Keratinocyte (primary cell): ENCODE measurements around the gene AFG1L. TPM values are rescaled to one million over a fixed set of nuclear protein-coding genes. Genes with fewer than 3 reads are reported as not detected.

ENCODE experiments used
- DNase-seq: peaks from one replicate; pipeline ENCODE4 v3.0.0-alpha.2; 2011; ENCODE audit warnings: low read depth, missing footprints, low spot score
- FAIRE-seq: peaks from 2 replicates; lab custom pipeline; 2011; peaks lifted over from hg19 to GRCh38; lab: Jason Lieb, UNC
- H2AFZ ChIP-seq: 2 replicates; pipeline ENCODE4 v1.6.0; 2012; ENCODE audit warnings: low read length, control low read depth, inconsistent platforms; ENCODE audit not compliant: control insufficient read depth
- H3K27ac ChIP-seq: 2 replicates; pipeline ENCODE4 v1.5.1; 2011; ENCODE audit warnings: low read length; ENCODE audit not compliant: control insufficient read depth, insufficient read depth
- H3K27me3 ChIP-seq: 3 replicates; pipeline ENCODE4 v1.6.0; 2011; ENCODE audit warnings: low read length; ENCODE audit not compliant: control insufficient read depth, insufficient read depth; ENCODE audit errors: extremely low read depth
- H3K36me3 ChIP-seq, 2 experiments: 2 replicates in 1 of 2; 3 replicates in 1 of 2; pipeline ENCODE4 v1.5.1; 2011; ENCODE audit warnings: low read length in 2 of 2, mild to moderate bottlenecking in 1 of 2; ENCODE audit not compliant: control insufficient read depth in 2 of 2, insufficient read depth in 2 of 2; ENCODE audit errors: extremely low read depth in 1 of 2
- H3K4me1 ChIP-seq: 3 replicates; pipeline ENCODE4 v1.5.1; 2011; ENCODE audit warnings: low read length; ENCODE audit not compliant: control insufficient read depth, insufficient read depth; ENCODE audit errors: extremely low read depth
- H3K4me2 ChIP-seq: 3 replicates; pipeline ENCODE4 v1.6.0; 2011; ENCODE audit warnings: low read depth, low read length; ENCODE audit not compliant: control insufficient read depth, insufficient read depth; ENCODE audit errors: extremely low read depth
- H3K4me3 ChIP-seq, 3 experiments: fragments of 200-600 bp in 1 of 3; sonication (generic) in 1 of 3; 2 replicates in 2 of 3; 3 replicates in 1 of 3; pipeline ENCODE4 v1.5.1; 2011 to 2016; ENCODE audit warnings: low read length in 3 of 3, mild to moderate bottlenecking in 3 of 3, control low read depth in 2 of 3, inconsistent platforms in 1 of 3, low read depth in 1 of 3, mixed read lengths in 1 of 3, mixed run types in 1 of 3, moderate library complexity in 1 of 3; ENCODE audit not compliant: control insufficient read depth in 2 of 3, insufficient read depth in 2 of 3; ENCODE audit errors: extremely low read depth in 1 of 3
- H3K79me2 ChIP-seq: 2 replicates; pipeline ENCODE4 v1.6.0; 2012; ENCODE audit warnings: low read length; ENCODE audit not compliant: control insufficient read depth, insufficient read depth
- H3K9ac ChIP-seq: 3 replicates; pipeline ENCODE4 v1.6.0; 2011; ENCODE audit warnings: low read length; ENCODE audit not compliant: control insufficient read depth, insufficient read depth; ENCODE audit errors: extremely low read depth
- H3K9me1 ChIP-seq: 3 replicates; pipeline ENCODE4 v1.6.0; 2011; ENCODE audit warnings: low read length; ENCODE audit not compliant: control insufficient read depth, insufficient read depth; ENCODE audit errors: extremely low read depth
- H3K9me3 ChIP-seq: 2 replicates; pipeline ENCODE4 v1.5.1; 2012; ENCODE audit warnings: low read depth, low read length; ENCODE audit not compliant: control insufficient read depth
- H4K20me1 ChIP-seq: 3 replicates; pipeline ENCODE4 v1.6.0; 2011; ENCODE audit warnings: low read length; ENCODE audit not compliant: control insufficient read depth, insufficient read depth; ENCODE audit errors: extremely low read depth
- EZH2 ChIP-seq: IDR thresholded peaks from one replicate; pipeline ENCODE4 v1.6.1; 2012; ENCODE audit warnings: inconsistent platforms, mild to moderate bottlenecking, low read length, moderate library complexity
- dilution Hi-C: fragments of 300-500 bp; cut with MboI; formaldehyde crosslinking; loops from one replicate; pipeline ENCODE4 v1.7.0; 2020; ENCODE audit warnings: low sequenced_read_pairs; ENCODE audit not compliant: extremely low pct_ligation_motif_present
- polyA plus RNA-seq, 5 experiments: library from polyadenylated mRNA; depleted of rRNA in 3 of 5; stranded (reverse) in 3 of 5; stranded (forward) in 1 of 5; unstranded in 1 of 5; fragments of >200 nt; gene quantifications; 1 replicate in 1 of 5; 2 replicates in 3 of 5; 3 replicates in 1 of 5; pipeline versions ENCODE4 v1.2.1 to v1.2.3, GENCODE V29; 2011 to 2012; ENCODE audit warnings: missing spikeins in 2 of 5, low read depth in 1 of 5, low replicate concordance in 1 of 5
- TF ChIP-seq, protein P1 (sequence below), 3 experiments: IDR thresholded peaks in 1 of 3; conservative IDR thresholded peaks in 1 of 3; optimal IDR thresholded peaks in 1 of 3; 2 replicates in 2 of 3; 3 replicates in 1 of 3; pipeline versions ENCODE3 to v1.5.1; 2011; ENCODE audit warnings: low read length in 3 of 3, mild to moderate bottlenecking in 3 of 3, moderate library complexity in 2 of 3, control low read depth in 1 of 3, inconsistent platforms in 1 of 3; ENCODE audit not compliant: insufficient read depth in 2 of 3; ENCODE audit errors: extremely low read depth in 1 of 3

Gene AFG1L
- polyA plus RNA-seq, 1 donor (not counting 4 experiments of a cell fraction or from before 2014, with no cell fraction given): 3.1 TPM

DNA sequence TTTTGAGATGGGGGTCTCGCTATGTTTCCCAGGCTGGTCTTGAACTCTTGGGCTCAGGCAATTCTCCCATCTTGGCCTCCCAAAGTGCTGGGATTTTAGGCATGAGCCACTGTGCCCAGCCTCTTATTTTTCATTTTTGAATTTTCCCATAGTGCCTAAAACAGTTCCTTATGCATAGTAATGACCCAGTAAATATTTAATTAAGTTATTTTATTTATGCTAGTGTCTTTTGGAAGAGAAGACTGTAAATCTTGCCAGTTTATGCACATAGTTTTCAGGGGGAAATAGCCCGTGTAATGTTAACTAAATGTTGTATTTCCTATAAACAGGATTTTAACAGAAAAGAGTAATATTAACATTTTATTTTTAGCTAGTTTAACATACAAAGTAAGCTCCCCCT lies 60.3 kb downstream of the AFG1L start:
- Histone ChIP-seq H3K79me2 (no peaks in the 10 kb centered on the region), H3K27ac (no peak overlapping the region), H3K9ac (no peak overlapping the region), H3K9me3 (no peaks in the 10 kb centered on the region), H3K4me1 (no peaks in the 10 kb centered on the region), H3K9me1 (no peaks in the 10 kb centered on the region), H3K27me3 (no peaks in the 10 kb centered on the region), H4K20me1 (no peaks in the 10 kb centered on the region), H3K36me3 (no peaks in the 10 kb centered on the region), H3K4me3 (no peak overlapping the region), H2AFZ (no peak overlapping the region), H3K4me2 (no peak overlapping the region)
- FAIRE-seq (no peak), DNase-seq (no peak)
- TF ChIP-seq, protein P1, sequence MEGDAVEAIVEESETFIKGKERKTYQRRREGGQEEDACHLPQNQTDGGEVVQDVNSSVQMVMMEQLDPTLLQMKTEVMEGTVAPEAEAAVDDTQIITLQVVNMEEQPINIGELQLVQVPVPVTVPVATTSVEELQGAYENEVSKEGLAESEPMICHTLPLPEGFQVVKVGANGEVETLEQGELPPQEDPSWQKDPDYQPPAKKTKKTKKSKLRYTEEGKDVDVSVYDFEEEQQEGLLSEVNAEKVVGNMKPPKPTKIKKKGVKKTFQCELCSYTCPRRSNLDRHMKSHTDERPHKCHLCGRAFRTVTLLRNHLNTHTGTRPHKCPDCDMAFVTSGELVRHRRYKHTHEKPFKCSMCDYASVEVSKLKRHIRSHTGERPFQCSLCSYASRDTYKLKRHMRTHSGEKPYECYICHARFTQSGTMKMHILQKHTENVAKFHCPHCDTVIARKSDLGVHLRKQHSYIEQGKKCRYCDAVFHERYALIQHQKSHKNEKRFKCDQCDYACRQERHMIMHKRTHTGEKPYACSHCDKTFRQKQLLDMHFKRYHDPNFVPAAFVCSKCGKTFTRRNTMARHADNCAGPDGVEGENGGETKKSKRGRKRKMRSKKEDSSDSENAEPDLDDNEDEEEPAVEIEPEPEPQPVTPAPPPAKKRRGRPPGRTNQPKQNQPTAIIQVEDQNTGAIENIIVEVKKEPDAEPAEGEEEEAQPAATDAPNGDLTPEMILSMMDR (optimal IDR thresholded peaks at IDR 0.05 in 1 of 3, IDR thresholded peaks at IDR 0.05 in 1 of 3, conservative IDR thresholded peaks at IDR 0.05 in 1 of 3; ENCODE audit: extremely low read depth in 1 of 3, insufficient read depth in 2 of 3, low read length in 3 of 3): no peak
- no peak for TF ChIP-seq EZH2
- dilution Hi-C loops: no loop called here

DNA sequence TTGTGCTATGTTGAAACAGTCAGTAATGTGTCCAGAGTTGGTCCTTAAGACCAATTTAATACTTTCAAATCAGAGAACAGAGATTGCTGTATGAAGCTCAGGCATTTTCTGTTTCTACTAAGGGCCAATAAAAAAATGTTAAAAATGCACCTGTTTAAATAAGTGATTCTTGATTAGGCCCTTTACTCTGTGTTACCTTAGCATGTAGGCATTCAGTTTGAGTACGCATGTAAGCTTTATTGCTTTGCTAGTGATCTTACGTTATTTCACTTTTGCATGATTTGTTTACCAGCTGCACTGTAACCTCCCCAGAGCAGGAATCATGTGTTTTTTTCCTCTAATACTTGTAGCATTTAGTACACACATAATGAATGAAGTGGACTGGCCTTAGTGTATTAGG lies 61.0 kb downstream of the AFG1L start:
- Histone ChIP-seq H3K79me2 (no peaks in the 10 kb centered on the region), H3K4me3 (no peak overlapping the region), H3K4me2 (no peak overlapping the region), H3K9me3 (no peaks in the 10 kb centered on the region), H4K20me1 (no peaks in the 10 kb centered on the region), H3K27ac (no peak overlapping the region), H3K9ac (no peak overlapping the region), H2AFZ (no peak overlapping the region), H3K4me1 (no peaks in the 10 kb centered on the region), H3K36me3 (no peaks in the 10 kb centered on the region), H3K27me3 (no peaks in the 10 kb centered on the region), H3K9me1 (no peaks in the 10 kb centered on the region)
- TF ChIP-seq, protein P1 (optimal IDR thresholded peaks at IDR 0.05 in 1 of 3, IDR thresholded peaks at IDR 0.05 in 1 of 3, conservative IDR thresholded peaks at IDR 0.05 in 1 of 3; ENCODE audit: extremely low read depth in 1 of 3, insufficient read depth in 2 of 3, low read length in 3 of 3): no peak
- TF ChIP-seq EZH2: no peak
- FAIRE-seq (no peak), DNase-seq (no peak)
- dilution Hi-C loops: no loop called here
